ENCODE measurements around the gene MED17.
"Not testable (repeated sequence)": the region's sequence is repeated elsewhere in the genome, so short reads cannot be mapped to it uniquely, and the experiment has no call there.

The MED17 gene

DNA sequence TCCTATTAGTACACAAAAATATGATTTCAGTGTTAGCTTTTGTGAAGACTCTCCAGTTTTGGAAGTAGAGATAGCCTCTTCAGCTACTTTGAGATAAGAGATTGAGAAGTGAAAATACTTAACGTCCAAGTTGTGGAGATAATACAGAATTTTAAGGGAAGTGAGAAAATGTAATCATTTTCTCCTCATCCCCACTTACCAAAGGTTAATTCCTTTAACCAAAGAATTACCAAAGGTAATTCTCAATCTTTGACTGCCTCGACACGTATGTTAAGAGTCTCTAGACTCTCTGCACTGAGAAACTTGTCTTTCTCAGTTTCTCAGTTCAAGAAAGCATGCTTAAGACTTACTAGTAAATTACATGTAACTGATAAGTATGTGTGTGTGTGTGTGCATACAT lies 27.3 kb upstream of the MED17 start:
- Histone ChIP-seq H3K4me3 (ENCODE audit: low read depth, low read length) (no peak overlapping the region), H3K9me3 (no peaks in the 10 kb centered on the region), H3K27me3 (no peaks in the 10 kb centered on the region), H3K36me3 (peaks cover 11% of the 10 kb centered on the region), H3K4me1 (no peaks in the 10 kb centered on the region)
- TF ChIP-seq, protein P1, sequence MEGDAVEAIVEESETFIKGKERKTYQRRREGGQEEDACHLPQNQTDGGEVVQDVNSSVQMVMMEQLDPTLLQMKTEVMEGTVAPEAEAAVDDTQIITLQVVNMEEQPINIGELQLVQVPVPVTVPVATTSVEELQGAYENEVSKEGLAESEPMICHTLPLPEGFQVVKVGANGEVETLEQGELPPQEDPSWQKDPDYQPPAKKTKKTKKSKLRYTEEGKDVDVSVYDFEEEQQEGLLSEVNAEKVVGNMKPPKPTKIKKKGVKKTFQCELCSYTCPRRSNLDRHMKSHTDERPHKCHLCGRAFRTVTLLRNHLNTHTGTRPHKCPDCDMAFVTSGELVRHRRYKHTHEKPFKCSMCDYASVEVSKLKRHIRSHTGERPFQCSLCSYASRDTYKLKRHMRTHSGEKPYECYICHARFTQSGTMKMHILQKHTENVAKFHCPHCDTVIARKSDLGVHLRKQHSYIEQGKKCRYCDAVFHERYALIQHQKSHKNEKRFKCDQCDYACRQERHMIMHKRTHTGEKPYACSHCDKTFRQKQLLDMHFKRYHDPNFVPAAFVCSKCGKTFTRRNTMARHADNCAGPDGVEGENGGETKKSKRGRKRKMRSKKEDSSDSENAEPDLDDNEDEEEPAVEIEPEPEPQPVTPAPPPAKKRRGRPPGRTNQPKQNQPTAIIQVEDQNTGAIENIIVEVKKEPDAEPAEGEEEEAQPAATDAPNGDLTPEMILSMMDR (IDR thresholded peaks at IDR 0.05; ENCODE audit: low read depth, low read length) = no peak
- DNase-seq = no peak

DNA sequence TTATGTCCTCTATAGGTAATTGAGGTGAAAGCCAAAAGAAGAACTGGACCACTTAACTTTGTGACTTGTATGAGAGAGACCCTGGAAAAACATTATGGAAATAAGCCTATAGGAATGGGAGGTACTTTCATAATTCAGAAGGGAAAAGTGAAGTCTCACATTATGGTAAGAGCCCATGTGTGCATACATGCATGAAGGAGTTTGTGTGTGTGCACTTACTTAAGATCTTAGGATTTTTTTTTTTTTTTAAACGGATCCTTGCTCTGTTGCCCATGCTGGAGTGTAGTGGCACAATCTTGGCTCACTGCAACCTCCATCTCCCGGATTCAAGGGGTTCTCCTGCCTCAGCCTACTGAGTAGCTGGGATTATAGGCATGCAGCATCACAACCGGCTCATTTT lies 26.8 kb upstream of the MED17 start:
- peaks cover 11% of the 10 kb centered on the region for H3K36me3 ChIP-seq
- no peaks in the 10 kb centered on the region for H3K4me1 ChIP-seq
- TF ChIP-seq, protein P1 (IDR thresholded peaks at IDR 0.05; ENCODE audit: low read depth, low read length) = no peak
- H3K4me3 ChIP-seq (ENCODE audit: low read depth, low read length) = no peak overlapping the region
- H3K27me3 ChIP-seq = no peaks in the 10 kb centered on the region
- no peak for DNase-seq
- no peaks in the 10 kb centered on the region for H3K9me3 ChIP-seq

DNA sequence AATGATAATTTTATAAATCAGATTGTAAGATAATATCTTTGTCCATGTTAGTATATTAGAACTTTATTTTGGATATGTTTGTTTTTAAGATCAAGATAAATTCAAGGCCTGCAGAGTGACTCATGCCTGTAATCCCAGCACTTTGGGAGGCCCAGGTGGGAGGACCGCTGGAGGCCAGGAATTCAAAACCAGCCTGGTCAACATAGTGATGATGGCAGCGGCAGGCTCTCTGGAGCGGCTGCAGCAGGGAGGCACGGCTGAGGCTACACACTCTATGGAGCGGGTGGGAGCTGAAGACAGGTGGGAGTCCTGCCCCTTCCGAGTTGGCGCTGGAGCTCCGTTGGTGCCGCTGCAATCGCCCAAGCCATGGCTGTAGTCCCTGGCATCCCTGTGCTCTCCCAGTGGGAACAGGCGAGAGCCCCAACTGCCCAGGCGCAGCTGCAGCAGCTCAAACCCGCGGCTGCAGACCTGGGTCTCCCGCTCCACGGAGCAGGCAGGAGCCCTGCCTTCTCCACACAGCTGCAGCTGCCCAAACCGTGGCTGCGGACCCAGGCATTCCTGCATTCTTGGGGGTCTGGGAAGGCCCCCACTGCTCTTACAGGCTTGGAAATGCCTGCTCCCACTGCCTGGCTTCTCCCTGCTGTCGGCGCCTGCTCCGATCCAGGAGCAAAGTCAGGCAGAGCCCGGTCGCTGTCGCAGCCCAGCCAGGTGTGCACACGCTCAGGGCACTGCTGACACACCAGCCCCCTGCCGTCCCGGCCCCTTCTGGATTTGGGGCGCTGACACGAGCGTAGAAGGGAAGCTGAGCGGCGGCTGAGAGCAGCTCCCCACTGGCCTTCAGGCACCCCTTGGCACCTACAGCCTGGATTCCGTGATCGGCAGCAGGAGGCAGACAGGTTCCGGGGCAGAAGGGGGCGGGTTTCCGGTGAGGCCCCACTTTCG lies 25.9 kb upstream of the MED17 start:
- H3K36me3 ChIP-seq = peaks cover 11% of the 10 kb centered on the region

DNA sequence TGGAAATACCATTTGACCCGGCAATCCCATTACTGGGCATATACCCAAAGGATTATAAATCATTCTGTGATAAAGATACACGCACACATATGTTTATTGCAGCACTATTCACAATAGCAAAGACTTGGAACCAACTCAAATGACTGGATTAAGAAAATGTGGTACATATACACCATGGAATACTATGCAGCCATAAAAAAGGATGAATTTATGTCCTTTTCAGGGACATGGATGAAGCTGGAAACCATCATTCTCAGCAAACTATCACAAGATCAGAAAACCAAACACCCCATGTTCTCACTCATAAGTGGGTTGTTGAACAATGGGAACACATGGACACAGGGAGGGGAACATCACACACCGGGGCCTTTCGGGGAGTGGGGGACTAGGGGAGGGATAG lies 25.0 kb upstream of the MED17 start:
- not testable (repeated sequence) for H3K4me3 ChIP-seq (ENCODE audit: low read depth, low read length); DNase-seq; H3K9me3 ChIP-seq; H3K4me1 ChIP-seq; H3K27me3 ChIP-seq
- peaks cover 11% of the 10 kb centered on the region for H3K36me3 ChIP-seq

More for the DNA sequence above, 25.9 kb upstream of the MED17 start:
- H3K9me3 ChIP-seq = no peaks in the 10 kb centered on the region
- DNase-seq = no peak
- H3K27me3 ChIP-seq = no peaks in the 10 kb centered on the region
- H3K4me3 ChIP-seq (ENCODE audit: low read depth, low read length) = no peak overlapping the region
- TF ChIP-seq, protein P1 (IDR thresholded peaks at IDR 0.05; ENCODE audit: low read depth, low read length) = no peak
- H3K4me1 ChIP-seq = no peaks in the 10 kb centered on the region

DNA sequence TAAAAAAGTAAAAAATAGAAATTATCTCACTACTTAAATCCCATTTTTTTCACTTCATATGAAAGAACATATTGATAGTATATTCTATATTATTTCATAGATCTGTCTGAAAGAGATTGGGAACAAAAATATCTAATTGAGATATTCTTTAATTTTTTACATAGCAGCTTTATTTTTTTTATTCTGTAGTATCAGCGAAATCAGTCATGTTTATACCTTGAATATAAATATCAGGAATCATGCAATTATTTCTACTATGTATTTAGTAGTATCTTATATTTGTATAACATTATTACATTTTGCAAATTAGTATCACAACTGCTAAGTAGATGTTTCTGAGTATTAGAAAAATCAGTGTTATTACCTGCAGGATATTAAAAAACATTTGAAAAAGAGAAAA lies 22.2 kb upstream of the MED17 start:
- no peaks in the 10 kb centered on the region for H3K27me3 ChIP-seq
- H3K4me1 ChIP-seq = no peaks in the 10 kb centered on the region; the same call in 1 of the 2 replicates

DNA sequence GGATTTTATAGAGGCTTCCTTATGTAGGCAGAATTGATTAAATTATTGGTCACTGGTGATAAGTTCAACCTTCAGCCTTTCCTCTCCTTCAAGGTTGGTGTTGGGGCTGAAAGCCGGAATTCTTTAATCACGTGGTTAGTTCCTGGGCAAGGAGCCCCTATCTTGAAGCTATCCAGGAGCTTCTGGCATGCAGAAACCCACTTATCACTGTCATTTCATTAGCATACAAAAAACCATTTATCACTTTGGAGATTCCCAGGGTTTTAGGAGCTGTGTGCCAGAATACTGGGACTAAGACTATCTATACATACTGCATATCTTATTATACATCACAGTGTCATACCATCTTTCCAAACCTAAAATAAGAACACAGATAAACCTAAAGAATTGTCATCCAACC lies 18.5 kb upstream of the MED17 start:
- Histone ChIP-seq H3K4me3 (ENCODE audit: low read depth, low read length) (no peak overlapping the region), H3K4me1 (no peaks in the 10 kb centered on the region; the same call in 1 of the 2 replicates), H3K9me3 (no peaks in the 10 kb centered on the region), H3K27me3 (no peaks in the 10 kb centered on the region), H3K36me3 (no peaks in the 10 kb centered on the region)
- DNase-seq = no peak
- TF ChIP-seq, protein P1 (IDR thresholded peaks at IDR 0.05; ENCODE audit: low read depth, low read length) = no peak

More for the DNA sequence above, 22.2 kb upstream of the MED17 start:
- Histone ChIP-seq H3K36me3 (peaks cover 8% of the 10 kb centered on the region), H3K4me3 (ENCODE audit: low read depth, low read length) (no peak overlapping the region), H3K9me3 (no peaks in the 10 kb centered on the region)
- no peak for DNase-seq
- TF ChIP-seq, protein P1 (IDR thresholded peaks at IDR 0.05; ENCODE audit: low read depth, low read length) = no peak

Measured in BE2C (cell line).